ENCODE measurements around the gene LYRM4. TPM values are rescaled to one million over a fixed set of nuclear protein-coding genes. Genes with fewer than 3 reads are reported as not detected.

Gene LYRM4
- total RNA-seq, 4 donors from 2014 or later = 16.9 to 20.9 (median 18.4) TPM

GRCh38 chr6:5108536-5109150 lies 152.1 kb downstream of the LYRM4 start:
- Histone ChIP-seq H3K4me3 (no peak overlapping the region), H3K4me1 (peaks cover 0 to 4% (median 0%) of the 10 kb centered on the region in 4 donors), H3K27ac (replicated peaks in 1 of 4) (no peak overlapping the region), H3K27me3 (no peaks in the 10 kb centered on the region), H3K9me3 (no peaks in the 10 kb centered on the region), H3K36me3 (peaks cover 0 to 13% (median 5%) of the 10 kb centered on the region in 4 donors)
- no peak for DNase-seq (ENCODE audit: extremely low spot score)
- intact Hi-C loops (cut with DNase I) = no loop called here
- WGBS = 87% methylated on average over 5 of the region's 6 CpGs
- no peak for TF ChIP-seq POLR2A (IDR thresholded peaks at IDR 0.05; ENCODE audit: low read depth)
- no peak for TF ChIP-seq POLR2AphosphoS5 (IDR thresholded peaks at IDR 0.05)
- no peak for TF ChIP-seq CTCF (IDR thresholded peaks at IDR 0.05)
- no peak for TF ChIP-seq EP300 (IDR thresholded peaks at IDR 0.05)

- 80% methylated on average over 9 of the region's 9 CpGs for WGBS
- H3K4me1 ChIP-seq = peaks cover 0 to 4% (median 0%) of the 10 kb centered on the region in 4 donors
- no peak for DNase-seq (ENCODE audit: extremely low spot score)
- no peak overlapping the region for H3K27ac ChIP-seq (replicated peaks in 1 of 4)
- H3K36me3 ChIP-seq = peaks cover 0 to 13% (median 5%) of the 10 kb centered on the region in 4 donors
- H3K4me3 ChIP-seq = no peak overlapping the region
- intact Hi-C loops (cut with DNase I) = no loop called here
- H3K27me3 ChIP-seq = no peaks in the 10 kb centered on the region
- TF ChIP-seq EP300 (IDR thresholded peaks at IDR 0.05) = no peak
- no peak for TF ChIP-seq POLR2A (IDR thresholded peaks at IDR 0.05; ENCODE audit: low read depth)
- no peak for TF ChIP-seq POLR2AphosphoS5 (IDR thresholded peaks at IDR 0.05)
- no peak for TF ChIP-seq CTCF (IDR thresholded peaks at IDR 0.05)
- H3K9me3 ChIP-seq = no peaks in the 10 kb centered on the region
Measured at GRCh38 chr6:5108068-5108467, 152.7 kb downstream of the LYRM4 start.

- Histone ChIP-seq H3K36me3 (peaks cover 0 to 13% (median 5%) of the 10 kb centered on the region in 4 donors), H3K4me3 (no peak overlapping the region), H3K27ac (replicated peaks in 1 of 4) (no peak overlapping the region), H3K9me3 (no peaks in the 10 kb centered on the region), H3K4me1 (peaks cover 0 to 4% (median 0%) of the 10 kb centered on the region in 4 donors), H3K27me3 (no peaks in the 10 kb centered on the region)
- WGBS = 90% methylated on average over 10 of the region's 10 CpGs
- DNase-seq (ENCODE audit: extremely low spot score) = no peak
- TF ChIP-seq CTCF (IDR thresholded peaks at IDR 0.05) (no peak), POLR2A (IDR thresholded peaks at IDR 0.05; ENCODE audit: low read depth) (no peak), POLR2AphosphoS5 (IDR thresholded peaks at IDR 0.05) (no peak), EP300 (IDR thresholded peaks at IDR 0.05) (no peak)
- intact Hi-C loops (cut with DNase I) = no loop called here
Measured at GRCh38 chr6:5107341-5107740, 153.4 kb downstream of the LYRM4 start.

- WGBS = 93% methylated on average over 9 of the region's 10 CpGs
- Histone ChIP-seq H3K36me3 (peaks cover 0 to 7% (median 2%) of the 10 kb centered on the region in 4 donors), H3K4me3 (no peak overlapping the region), H3K9me3 (no peaks in the 10 kb centered on the region), H3K27ac (replicated peaks in 1 of 4) (no peak overlapping the region), H3K27me3 (no peaks in the 10 kb centered on the region), H3K4me1 (peaks cover 0 to 4% (median 0%) of the 10 kb centered on the region in 4 donors)
- DNase-seq (ENCODE audit: extremely low spot score) = no peak
- intact Hi-C loops (cut with DNase I) = no loop called here
- TF ChIP-seq CTCF (IDR thresholded peaks at IDR 0.05) = no peak
- no peak for TF ChIP-seq EP300 (IDR thresholded peaks at IDR 0.05)
- TF ChIP-seq POLR2AphosphoS5 (IDR thresholded peaks at IDR 0.05) = no peak
- no peak for TF ChIP-seq POLR2A (IDR thresholded peaks at IDR 0.05; ENCODE audit: low read depth)
Measured at GRCh38 chr6:5105146-5105545, 155.6 kb downstream of the LYRM4 start.

- Histone ChIP-seq H3K4me1 (peaks cover 0 to 4% (median 0%) of the 10 kb centered on the region in 4 donors), H3K27ac (replicated peaks in 1 of 4) (no peak overlapping the region), H3K9me3 (no peaks in the 10 kb centered on the region), H3K36me3 (peaks cover 0 to 7% (median 2%) of the 10 kb centered on the region in 4 donors), H3K27me3 (no peaks in the 10 kb centered on the region), H3K4me3 (no peak overlapping the region)
- DNase-seq (ENCODE audit: extremely low spot score) = no peak
- no peak for TF ChIP-seq POLR2A (IDR thresholded peaks at IDR 0.05; ENCODE audit: low read depth)
- TF ChIP-seq CTCF (IDR thresholded peaks at IDR 0.05) = no peak
- TF ChIP-seq EP300 (IDR thresholded peaks at IDR 0.05) = no peak
- TF ChIP-seq POLR2AphosphoS5 (IDR thresholded peaks at IDR 0.05) = no peak
- intact Hi-C loops (cut with DNase I) = no loop called here
- WGBS = 95% methylated on average over 6 of the region's 6 CpGs
Measured at GRCh38 chr6:5104667-5105066, 156.1 kb downstream of the LYRM4 start.

Measured in esophagus muscularis mucosa (tissue), 4 donors.